HG02798 (cell line): ENCODE data around the gene RAB31.

Source experiments
- ATAC-seq: cut with Tn5 transposase; IDR thresholded peaks from one replicate; pipeline ENCODE4 v1.9.1; 2021; ENCODE audit warnings: mild to moderate bottlenecking; ENCODE audit not compliant: unreplicated experiment, poor library complexity

Gene RAB31

DNA sequence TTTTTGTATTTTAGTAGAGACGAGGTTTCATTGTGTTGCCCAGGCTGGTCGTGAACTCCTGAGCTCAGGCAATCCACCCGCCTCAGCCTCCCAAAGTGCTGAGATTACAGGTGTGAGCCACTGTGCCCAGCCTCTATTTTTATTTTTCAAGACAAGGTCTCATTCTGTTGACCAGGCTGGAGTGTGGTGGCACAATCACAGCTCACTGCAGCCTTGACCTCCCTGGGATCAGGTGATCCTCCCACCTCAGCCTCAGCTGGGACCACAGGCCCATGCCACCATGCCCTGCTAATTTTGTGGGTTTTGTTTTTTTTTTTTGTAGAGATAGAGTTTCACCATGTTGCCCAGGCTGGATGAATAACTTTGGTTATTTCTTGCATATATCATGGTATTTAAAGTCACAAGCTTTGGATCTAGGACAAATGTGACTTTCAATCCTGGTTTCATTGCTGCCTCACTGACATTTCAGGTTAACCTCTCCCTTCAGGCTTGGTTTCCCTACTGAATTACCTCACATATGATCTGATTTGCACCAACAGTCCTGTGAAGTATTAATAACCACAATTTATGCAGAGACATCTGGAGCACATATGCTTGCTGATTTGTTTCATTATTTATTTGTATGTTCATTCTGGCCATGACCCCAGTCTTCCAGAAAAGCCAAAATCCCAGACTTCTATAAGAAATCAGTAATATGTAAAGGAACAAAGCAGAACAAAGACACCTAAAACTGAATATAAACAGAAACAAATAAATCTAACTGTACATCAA, 17.5 kb upstream of the RAB31 start:
- no peak for ATAC-seq

DNA sequence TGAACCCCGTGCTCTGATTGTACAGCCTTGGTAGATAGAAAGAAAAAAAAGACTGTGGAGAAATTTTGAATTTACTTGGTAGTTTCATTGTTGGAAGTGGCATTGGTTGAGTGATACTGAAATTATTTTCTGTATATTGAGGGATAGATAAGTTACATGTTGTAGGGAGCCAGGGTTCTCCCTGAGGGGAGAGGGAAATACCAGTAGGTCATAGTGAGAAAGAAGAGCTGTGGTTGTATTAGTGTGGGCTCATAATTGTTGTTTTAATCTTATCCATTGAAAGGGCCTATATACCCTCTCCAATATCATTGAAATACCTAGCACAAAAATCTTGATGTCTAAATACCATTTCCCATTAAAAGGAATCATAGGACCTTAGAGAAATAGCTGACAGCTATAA, 16.9 kb upstream of the RAB31 start:
- no peak for ATAC-seq

DNA sequence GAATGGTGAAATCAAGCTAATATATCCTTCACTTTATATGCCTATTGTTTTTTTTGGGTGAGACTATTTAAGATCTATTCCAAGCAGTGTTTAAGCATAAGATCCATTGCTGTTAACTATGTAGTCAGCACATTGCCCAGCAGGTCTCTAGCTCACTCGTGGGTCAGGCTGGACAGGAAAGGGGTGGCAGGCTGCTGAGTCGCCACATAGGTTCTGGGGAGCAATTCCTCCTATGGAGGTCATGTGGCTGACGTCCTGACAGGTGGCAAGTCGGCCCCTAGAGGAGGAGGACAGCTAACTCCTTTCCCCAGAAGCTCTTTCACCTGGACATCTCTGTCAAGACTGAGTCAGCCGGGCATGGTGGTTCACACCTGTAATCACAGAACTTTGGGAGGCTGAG, 13.9 kb upstream of the RAB31 start:
- ATAC-seq: no peak

DNA sequence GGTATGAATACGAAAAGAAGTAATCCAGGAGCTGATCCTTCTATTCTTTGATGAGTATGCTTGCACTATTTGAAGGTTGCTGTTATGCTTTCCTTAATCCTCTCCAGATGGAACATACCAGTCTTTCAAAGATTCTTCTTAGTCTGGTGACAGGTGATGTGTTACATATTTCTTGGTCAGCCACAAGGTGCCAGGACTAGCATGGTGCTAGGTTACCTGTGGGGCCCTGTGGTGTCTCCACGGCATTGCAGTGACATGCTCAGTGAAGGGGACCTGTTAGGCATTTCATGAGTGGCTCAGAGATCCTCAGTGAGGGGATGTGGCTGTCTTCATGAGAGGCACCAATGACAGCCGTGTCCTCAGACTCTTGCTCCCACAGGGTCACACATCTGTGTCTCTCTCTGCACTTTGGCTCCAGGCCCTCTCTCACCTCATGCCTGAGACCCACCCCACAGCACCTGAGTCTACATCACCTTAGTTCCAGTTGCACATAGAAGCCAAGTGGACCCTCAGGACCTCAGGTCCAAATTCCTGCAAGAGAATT, 13.1 kb upstream of the RAB31 start:
- no peak for ATAC-seq

DNA sequence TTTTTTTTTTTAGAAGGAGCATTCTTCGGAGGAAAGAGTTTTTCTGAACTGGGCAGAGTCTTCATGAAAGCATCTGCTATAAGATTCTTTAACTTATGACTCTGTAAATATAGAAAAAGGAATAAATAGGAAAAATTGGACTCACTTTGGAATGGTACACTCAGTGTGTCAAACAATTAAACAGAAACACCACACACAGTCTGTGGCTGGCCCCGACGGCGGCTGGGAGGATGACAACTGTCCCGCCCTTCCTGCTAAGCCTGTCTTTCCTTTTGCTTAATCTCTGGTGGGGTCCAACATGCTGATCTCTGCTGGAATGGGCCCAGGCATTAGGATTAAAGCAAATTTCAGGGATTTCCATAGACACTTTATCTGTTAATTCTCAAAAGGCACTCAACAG, 12.5 kb upstream of the RAB31 start:
- ATAC-seq: no peak

DNA sequence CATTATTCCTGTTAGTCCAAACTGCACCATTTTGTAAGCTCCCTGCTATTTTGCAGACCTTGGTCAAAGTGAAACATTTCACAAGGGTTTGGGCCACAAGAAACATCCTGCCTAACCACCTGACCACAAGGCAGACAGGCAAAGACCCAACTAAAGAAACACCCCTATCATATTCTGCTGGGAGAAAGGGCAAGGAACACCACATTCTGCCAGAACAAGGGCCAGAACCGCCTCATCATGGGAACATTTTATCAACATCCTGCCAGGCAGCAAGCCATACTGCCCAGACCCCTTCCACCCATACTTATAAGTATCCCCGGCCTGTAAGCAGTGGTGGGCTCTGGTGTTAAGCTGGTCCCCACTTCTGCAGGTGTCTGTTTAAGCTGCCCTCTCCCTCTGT, 12.0 kb upstream of the RAB31 start:
- no peak for ATAC-seq

DNA sequence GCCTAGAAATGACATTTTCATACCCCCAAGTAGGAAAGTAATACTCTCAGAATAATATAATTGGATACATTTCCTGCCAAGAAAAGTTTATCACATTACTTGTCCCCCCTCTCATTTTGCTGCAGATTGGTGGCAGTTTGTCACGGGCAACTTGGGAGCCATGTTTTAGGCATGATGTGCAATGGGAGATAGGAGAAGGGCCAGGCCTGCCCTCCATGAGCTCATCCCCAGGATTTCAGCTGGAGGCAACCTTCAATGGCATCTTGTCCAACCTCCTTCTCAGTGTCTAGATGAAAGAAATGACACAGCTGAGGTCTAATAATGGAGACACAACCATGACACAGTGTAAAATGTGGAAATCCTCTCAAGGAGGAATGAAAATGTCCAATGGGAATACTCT, 11.4 kb upstream of the RAB31 start:
- ATAC-seq: no peak

DNA sequence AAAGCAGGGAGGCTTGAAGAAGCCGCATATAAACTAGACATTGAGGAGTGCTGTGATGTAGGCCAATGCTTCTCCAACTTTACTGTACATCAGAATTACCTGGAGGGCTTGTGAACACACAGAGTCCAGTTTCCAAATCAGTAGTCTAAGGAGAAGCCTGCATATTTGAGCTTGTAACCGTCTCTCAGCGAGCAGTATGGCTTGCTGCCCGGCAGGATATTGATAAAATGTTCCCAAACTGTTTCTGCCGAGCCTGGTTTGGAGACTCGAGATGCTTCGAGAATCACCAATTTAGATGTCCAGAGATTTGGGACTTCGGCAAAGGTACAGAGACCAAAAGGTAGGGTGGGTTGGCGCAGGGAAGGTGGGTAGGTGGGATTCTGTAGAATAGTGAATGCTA, 11.0 kb upstream of the RAB31 start:
- ATAC-seq: no peak

DNA sequence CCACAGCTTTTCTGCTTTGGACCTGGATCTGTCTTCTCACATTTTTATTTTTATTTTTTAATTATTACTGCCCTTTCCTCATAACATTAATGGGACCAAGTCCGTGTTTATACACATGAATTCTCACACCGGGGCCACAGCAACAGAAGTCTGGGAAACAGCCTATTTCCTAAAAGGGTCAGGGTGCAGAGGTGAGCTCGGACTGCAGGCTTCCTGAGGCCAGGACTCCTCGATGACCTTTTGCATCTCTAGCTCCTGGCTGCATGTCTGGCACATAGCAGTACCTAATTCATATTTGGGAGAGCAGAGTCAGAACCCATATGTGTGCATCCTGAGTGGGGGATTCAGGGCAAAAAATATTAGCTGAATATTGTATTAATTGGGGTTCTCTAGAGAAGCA, 9.6 kb upstream of the RAB31 start:
- ATAC-seq: no peak

DNA sequence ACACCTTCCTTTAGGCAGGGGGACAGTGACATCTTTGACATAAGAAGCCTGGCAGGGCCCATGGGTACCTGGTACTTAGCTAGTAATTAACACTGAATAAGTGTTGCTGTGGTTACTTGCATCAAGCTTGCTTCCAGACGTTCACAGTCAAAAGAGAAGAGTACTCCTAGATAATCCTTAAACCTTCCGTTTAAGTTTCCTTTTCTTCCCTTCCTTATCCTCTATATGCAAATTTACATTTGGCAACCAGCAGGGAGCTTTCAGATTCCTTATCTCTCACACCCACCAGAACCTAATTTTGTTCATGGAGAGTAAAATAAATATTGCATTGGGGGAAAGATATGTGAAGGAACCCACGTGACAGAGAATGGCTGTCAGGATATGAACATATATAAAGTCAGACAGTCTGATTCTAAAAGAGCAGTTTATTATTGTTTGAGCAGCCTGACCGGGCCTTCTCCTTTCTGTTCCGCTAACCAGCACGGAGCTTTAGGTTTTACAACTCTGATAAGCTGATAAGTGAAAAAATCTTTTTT, 7.8 kb upstream of the RAB31 start:
- no peak for ATAC-seq

DNA sequence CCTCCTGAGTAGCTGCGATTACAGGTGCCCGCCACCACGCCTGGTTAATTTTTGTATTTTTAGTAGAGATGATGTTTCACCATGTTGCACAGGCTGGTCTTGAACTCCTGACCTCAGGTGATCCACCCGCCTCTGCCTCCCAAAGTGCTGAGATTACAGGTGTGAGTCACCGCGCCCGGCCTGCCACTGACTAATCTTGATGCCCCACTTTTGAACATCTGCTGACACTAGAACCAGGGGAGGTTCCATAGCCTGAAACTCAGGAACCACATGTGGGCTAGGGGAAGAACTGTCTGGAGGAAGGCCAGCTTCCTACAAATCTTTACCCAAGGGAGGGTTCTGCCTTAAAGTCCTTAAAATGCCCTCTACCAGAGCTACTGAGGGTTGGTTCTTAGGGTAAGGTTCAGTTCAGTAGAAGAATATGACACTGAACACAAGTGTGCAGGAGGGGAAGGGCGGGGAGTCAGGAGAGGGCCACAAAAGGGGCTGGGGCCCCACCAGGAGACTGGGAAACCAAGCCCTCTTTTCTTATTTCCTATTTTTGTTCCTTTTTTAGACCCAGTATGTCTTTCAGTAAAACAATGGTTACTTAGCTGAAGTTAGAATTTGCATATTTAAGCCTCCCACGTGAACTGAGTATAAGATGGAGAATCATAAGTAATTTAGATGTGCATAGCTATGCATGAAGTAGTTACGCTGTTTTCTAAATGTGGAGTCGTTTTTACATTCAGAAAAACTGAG, 6.3 kb upstream of the RAB31 start:
- peak; percentile 35 for ATAC-seq

DNA sequence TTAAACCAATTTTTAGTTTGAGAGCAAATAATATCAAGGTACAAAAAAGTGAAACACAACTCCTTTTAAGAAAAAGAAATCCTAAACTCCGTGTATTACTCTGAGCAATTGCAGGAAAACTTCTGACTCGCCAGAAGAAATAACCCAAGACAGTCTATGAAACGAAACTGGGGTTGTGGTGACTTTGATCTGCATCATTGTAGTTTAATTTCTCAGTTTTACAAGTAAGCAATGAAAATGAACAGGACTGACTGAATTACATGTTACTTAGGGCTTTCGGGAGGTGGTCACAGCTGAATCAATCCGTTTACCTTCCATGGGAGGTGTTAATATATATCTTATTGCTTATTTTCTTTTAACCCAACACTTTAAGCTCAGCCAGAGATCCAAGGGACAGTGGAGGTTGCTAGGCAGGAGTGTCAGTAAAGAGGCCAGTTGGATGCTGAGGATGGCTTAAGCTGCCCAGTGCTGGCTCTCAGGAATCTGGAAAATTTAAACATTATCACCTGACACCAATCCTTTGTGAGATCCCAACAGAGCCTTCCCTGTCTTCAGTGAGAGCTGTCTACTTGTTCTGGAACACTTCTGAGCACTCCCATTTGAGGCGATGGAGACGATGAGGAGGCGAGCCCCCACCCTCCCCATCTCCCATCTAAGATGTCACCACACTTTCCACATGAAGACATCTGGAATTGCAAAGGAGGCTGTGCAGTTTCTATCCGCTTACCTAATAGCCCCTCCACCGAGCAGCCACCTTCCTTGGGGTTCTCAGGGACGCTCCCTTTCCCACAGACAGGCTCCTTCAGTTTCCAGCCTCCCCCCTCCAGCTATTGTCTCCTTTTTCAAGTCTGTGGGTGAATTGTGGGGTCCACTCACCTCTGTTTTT, 3.6 kb upstream of the RAB31 start:
- no peak for ATAC-seq

DNA sequence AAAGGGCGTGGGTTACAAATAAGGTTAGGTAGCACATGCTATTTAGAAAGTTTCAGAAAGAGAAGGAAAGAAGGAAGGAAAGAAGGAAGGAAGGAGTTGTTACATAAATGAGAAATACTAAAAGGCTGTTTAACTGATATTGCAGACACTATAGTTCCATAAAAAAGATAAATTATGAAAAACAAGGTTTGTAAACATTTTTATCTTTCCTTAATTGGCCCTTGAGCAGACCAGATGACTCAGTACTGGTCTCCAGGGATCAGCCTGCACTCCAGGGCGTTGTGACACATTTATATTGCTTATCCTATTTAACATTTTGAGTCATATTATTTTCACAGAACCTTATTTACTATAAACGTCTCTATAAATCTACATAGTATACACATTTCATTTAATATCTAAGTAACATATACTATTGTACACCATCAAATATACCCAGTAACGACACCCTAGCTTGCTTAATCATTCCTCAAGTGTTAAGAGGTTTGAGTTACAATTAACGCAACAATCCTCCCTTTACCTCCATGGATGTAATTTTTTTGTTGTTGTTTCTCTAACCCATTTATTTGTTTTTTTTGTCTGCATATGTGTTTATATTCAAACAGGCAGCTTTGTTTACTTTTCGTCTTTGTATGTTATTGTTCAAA, 2.8 kb upstream of the RAB31 start:
- no peak for ATAC-seq

DNA sequence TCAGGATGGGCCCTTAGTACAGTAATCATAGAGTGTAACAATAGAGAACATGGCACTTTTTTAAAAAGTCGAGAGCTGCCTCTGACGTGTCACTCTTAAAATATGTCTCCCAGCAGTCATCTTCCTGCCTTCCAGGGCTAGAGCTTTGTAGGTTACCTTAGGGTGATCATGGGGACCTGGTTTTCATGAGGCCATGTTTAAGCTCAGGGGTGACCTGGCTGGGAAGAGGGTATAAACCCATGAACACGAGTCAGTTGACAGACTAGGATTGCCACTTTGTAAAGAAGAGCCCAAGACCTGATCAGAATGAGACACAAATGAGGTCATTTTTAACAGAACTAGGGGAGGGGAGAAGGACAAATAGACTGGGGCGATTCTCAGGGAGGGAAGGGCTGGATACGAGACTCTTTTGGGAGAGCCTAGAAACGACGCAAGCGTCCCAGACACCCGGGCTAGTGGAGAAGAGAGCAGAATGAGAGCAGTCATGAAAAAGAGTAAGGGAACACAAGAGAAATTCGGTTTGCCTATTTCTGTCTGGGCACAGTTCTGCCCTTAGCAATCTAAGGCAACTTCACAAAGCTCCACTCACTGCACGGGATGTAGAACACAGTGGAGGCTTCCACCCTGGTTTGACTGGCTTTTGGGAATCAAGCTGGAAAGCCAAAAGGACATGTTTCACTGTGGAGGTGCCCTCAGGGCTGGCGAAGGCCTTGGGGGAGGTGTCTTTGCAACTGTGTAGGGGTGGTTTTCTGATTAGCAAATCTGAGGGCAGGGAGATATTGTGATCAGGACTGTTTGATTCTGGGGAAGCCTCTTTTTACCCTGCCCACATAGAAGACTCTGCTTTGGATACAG, 1.8 kb upstream of the RAB31 start:
- ATAC-seq: no peak

DNA sequence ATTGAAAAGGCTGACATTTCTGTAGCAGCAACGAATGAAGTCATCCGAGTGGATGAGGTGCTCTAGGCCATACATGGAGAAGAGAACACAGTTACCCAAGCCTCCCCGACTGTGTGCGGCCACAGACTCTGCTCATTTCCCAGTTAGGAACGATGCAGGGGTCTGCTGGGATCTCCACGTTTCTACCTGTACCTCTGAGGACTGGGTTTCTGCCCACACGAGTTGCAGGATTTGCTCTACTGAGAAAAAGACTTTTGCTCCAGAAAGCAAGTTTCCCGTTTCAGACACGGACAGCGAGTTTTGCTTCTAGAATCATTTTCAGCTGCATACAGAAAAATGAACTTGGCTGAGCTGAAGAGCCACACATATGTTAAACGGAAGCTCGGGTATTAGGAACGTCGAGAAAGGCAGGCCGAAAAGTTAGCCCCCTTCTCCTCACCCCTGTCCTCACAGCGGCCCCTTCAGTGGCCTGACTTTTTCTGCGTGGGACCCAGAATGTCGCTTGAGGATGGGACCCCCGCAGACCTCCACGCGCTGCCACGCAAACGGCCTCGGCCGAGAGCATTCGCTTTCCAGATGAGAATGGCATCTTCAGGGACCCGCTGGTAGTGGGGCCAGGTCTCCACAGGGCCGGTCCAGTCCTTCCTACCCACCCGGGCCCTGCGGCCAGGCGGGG, 582 bp upstream of the RAB31 start:
- no peak for ATAC-seq

DNA sequence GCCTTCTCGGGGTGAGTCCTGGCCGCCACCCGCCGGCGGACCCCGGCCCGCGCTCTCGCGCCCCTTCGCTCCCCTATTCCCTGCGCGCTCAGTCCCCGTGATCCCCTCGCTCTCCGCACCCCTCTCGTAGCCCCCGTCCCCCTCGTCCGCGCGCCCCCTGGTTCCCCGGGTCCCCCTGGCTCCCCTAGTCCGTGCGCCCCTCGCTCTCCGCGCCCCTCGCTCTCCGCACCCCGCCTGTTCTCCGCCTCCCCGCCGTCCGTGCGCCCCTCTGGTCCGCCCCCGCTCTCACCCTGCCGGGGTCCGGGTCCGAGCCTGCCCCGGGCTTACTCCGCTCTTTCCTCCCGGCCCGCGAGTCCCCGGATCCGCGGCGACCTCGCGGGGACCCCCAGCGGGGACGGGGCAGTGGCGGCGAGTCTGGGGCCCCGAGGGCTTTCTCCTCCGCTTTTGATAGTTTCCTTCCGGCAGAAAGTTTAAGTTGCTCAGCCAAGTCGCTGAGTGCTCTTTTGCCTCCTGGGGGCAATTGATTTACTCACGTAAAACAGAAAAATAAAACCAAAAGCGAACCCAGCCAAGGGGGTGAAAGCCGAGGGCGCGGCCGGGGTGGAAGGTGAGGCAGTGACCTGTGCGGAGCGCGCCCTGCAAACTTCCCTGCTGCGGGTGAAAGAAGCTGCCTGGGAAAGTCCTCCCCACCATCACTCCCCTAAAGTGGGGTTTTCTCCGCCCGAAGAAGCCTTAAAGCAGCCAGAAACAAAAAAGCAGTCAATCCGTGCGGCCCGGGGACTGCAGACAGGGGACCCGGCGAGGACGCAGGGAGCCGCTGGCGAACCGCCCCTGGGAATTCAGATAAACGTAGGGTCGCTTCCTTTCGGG, 568 bp downstream of the RAB31 start:
- ATAC-seq: no peak

DNA sequence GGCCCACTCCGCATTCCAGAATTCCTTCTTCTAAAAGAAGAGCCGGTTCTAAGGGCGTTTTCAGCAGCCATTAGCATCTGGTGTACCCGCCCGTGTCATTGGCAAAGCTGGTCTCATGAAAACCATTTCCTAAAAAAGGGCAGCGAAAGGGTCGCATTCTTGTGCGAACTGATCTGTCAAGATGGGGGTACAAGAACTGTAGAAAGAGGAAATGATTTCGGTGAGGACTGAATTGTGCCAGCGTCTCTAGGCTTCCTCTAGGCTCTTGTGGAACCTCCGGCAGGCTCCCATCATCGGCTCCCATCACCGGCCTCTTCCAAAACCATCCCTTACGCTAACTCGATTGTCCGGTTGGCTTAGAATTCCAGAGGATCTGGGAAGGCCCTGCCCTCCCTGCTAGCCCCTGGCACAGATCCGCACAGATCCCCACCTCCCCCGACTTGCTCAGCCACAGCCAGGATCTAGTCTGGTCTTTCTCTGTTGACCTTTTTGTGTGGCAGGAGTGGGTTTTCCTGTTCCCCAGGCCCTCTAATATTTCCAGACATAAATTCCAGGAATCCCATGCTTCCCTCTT, 1.3 kb downstream of the RAB31 start:
- no peak for ATAC-seq
